AG09319 (cell line): ENCODE measurements around the gene ING3.

Experiments
- DNase-seq: peaks from one replicate; pipeline ENCODE4 v3.0.0-alpha.2; 2010; ENCODE audit warnings: low read depth; ENCODE audit errors: extremely low read depth
- CTCF ChIP-seq: IDR thresholded peaks from 2 replicates; pipeline ENCODE4 v1.5.1; 2011; ENCODE audit warnings: low read depth, mild to moderate bottlenecking, inconsistent platforms, low read length, moderate library complexity

Gene ING3

GRCh38 chr7:120992965-120993494, 42.5 kb downstream of the ING3 start:
- TF ChIP-seq CTCF, result no peak
- no peak for DNase-seq

- DNase-seq, result no peak
- TF ChIP-seq CTCF, result no peak
Observed at GRCh38 chr7:120993553-120994191, 43.1 kb downstream of the ING3 start.

- TF ChIP-seq CTCF, result no peak
- DNase-seq, result no peak
Observed at GRCh38 chr7:120994512-120995410, 44.2 kb downstream of the ING3 start.

GRCh38 chr7:120995654-120996053, 45.1 kb downstream of the ING3 start:
- TF ChIP-seq CTCF, result no peak
- DNase-seq, result no peak

- peak; percentile 71 for DNase-seq
- TF ChIP-seq CTCF, result no peak
Observed at GRCh38 chr7:120996333-120996987, 45.9 kb downstream of the ING3 start.

GRCh38 chr7:120996988-120997345, 46.4 kb downstream of the ING3 start:
- no peak for TF ChIP-seq CTCF
- DNase-seq, result no peak

GRCh38 chr7:120997882-120998474, 47.4 kb downstream of the ING3 start:
- no peak for TF ChIP-seq CTCF
- DNase-seq, result no peak
